GM19043 (cell line): ENCODE results near the gene LHX3.

Experiments
- ATAC-seq: cut with Tn5 transposase; IDR thresholded peaks from one replicate; pipeline ENCODE4 v1.9.1; 2021; ENCODE audit warnings: low read depth; ENCODE audit not compliant: unreplicated experiment

The LHX3 gene

GRCh38 chr9:136179761-136180160, 25.2 kb downstream of the LHX3 start:
- no peak for ATAC-seq

GRCh38 chr9:136179101-136179616, 25.8 kb downstream of the LHX3 start:
- ATAC-seq = no peak

GRCh38 chr9:136178773-136179075, 26.2 kb downstream of the LHX3 start:
- no peak for ATAC-seq

- no peak for ATAC-seq
Measured at GRCh38 chr9:136178061-136178772, 26.7 kb downstream of the LHX3 start.

GRCh38 chr9:136177224-136177623, 27.7 kb downstream of the LHX3 start:
- ATAC-seq = no peak

- ATAC-seq = no peak
Measured at GRCh38 chr9:136175616-136176197, 29.2 kb downstream of the LHX3 start.

- ATAC-seq = no peak
Measured at GRCh38 chr9:136174779-136175615, 29.9 kb downstream of the LHX3 start.

GRCh38 chr9:136173648-136174290, 31.2 kb downstream of the LHX3 start:
- no peak for ATAC-seq

GRCh38 chr9:136172412-136173079, 32.4 kb downstream of the LHX3 start:
- no peak for ATAC-seq

GRCh38 chr9:136171801-136172411, 33.0 kb downstream of the LHX3 start:
- ATAC-seq = no peak

- no peak for ATAC-seq
Measured at GRCh38 chr9:136171009-136171800, 33.7 kb downstream of the LHX3 start.

- ATAC-seq = no peak
Measured at GRCh38 chr9:136170006-136170901, 34.7 kb downstream of the LHX3 start.

- no peak for ATAC-seq
Measured at GRCh38 chr9:136169495-136169894, 35.4 kb downstream of the LHX3 start.

- no peak for ATAC-seq
Measured at GRCh38 chr9:136163248-136163850, 41.6 kb downstream of the LHX3 start.

- ATAC-seq = no peak
Measured at GRCh38 chr9:136160995-136161610, 43.8 kb downstream of the LHX3 start.

- ATAC-seq = no peak
Measured at GRCh38 chr9:136160381-136160841, 44.5 kb downstream of the LHX3 start.

GRCh38 chr9:136159851-136160250, 45.1 kb downstream of the LHX3 start:
- ATAC-seq = no peak
